ENCODE data around the gene ISCA1.

ISCA1 gene

DNA sequence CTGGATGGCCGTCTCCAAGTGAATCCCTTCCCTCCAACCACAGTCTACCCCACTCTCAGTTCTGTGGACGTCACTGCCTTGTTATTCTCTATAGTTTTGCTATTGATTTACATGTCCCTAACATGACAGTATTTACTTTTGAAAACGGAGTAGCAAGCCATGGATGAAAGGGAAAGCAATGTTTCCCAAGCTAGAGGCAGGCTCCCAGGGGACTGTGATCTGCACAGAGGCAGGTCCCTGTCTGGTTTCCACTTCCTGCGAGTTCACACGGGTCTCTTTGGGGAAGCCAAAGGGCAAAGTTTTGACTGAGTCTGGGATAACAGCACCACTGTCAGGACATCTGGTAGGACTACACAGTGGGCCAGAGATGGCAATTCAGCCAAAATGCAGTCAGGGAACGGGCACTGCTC lies 35.6 kb downstream of the ISCA1 start:
- H3K27ac Mint-ChIP-seq: no peak overlapping the region
- H3K4me3 Mint-ChIP-seq: no peak overlapping the region
- H3K36me3 Mint-ChIP-seq (ENCODE audit: insufficient read depth): no peaks in the 10 kb centered on the region
- no peak for ATAC-seq (replicated peaks)
- peaks cover 0 to 2% of the 10 kb centered on the region in 2 donors for H3K9me3 Mint-ChIP-seq
- DNase-seq: no peak
- no peaks in the 10 kb centered on the region for H3K4me1 Mint-ChIP-seq (ENCODE audit: low read depth in 2 of 2)
- peaks cover 21 to 36% of the 10 kb centered on the region in 2 donors for H3K27me3 Mint-ChIP-seq

GRCh38 chr9:86242071-86242470 lies 40.3 kb downstream of the ISCA1 start:
- no peak for ATAC-seq (replicated peaks)
- Mint-ChIP-seq H3K27ac (no peak overlapping the region), H3K36me3 (ENCODE audit: insufficient read depth) (no peaks in the 10 kb centered on the region), H3K9me3 (no peaks in the 10 kb centered on the region), H3K27me3 (peaks cover 5 to 9% of the 10 kb centered on the region in 2 donors), H3K4me1 (ENCODE audit: low read depth in 2 of 2) (no peaks in the 10 kb centered on the region), H3K4me3 (no peak overlapping the region)
- no peak for DNase-seq

DNA sequence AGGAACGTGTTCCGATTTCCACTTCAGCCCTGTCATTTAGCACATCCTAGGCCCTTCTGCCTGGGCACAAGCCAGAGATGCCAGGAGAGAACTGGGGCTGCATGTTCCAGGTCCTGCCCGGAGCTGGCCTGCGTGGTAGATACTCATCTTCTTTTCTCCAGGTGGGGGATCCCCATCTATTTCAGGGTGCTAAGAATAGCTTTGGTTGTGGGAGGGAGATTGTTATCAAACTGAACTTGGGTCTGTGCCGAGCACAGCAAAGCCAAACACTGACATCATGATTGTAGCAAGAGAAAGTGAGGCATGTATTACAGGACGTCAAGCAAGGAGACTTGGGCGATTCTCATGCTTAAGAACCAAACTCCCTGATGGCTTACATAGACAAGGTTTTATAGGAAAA lies 41.1 kb downstream of the ISCA1 start:
- Mint-ChIP-seq H3K36me3 (ENCODE audit: insufficient read depth) (no peaks in the 10 kb centered on the region), H3K9me3 (no peaks in the 10 kb centered on the region), H3K27ac (no peak overlapping the region), H3K27me3 (peaks cover 0 to 9% of the 10 kb centered on the region in 2 donors), H3K4me1 (ENCODE audit: low read depth in 2 of 2) (no peaks in the 10 kb centered on the region), H3K4me3 (no peak overlapping the region)
- no peak for DNase-seq
- no peak for ATAC-seq (replicated peaks)

DNA sequence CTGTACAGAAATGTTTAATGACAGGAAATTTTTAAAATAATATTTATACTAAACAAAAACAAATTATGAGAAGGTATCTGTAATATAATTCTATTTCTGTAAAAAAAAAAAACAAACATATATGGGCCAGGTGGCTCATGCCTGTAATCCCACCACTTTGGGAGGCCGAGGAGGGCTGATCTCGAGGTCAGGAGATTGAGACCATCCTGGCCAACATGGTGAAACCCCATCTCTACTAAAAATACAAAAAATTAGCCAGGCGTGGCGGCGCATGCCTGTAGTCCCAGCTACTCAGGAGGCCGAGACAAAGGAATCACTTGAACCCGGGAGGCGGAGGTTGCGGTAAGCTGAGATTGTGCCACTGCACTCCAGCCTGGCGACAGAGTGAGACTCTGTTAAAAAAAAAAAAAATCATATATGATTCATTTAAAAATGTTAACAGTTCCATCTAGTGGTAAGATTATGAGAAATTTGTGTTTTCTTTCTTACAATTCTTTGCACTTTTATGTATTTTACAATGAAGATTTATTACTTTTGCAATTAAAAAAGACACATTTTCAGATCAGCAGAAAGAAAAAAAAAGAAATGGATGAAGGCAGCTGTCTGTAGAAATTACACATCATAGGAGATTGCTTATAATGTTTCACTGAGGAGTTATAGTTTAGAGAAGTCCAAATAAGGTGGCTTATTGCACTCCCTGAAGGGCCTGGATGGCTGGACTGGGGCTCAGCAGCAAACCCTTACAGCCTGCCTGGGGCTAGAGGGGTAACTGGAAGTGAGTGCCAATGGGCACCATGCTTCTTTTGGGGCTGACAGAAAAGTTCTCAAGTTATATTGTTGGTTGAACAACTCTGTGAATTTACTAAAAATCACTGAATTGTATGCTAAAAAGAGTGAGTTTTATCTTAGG lies 43.2 kb downstream of the ISCA1 start:
- DNase-seq: no peak
- no peak overlapping the region for H3K27ac Mint-ChIP-seq
- H3K4me3 Mint-ChIP-seq: no peak overlapping the region

DNA sequence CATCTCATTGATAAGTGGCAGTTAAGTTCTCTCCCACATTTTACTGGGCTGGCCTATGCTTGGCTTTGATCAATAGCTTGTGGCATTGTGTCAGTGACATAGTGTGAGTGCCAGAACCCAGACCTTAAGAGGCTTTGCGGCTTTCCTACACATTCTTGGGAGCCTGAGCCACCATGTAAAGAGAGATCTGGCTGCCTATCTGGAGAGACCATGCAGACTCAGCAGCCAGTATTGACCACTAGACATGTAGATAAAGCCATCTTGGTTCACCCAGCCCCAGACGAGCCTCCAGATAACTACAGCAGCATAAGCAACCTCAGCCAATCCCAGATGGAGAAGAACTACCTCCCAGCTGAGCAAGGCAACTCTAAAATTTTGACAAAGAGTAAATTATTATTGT lies 51.5 kb downstream of the ISCA1 start:
- no peak for DNase-seq
- H3K4me1 Mint-ChIP-seq (ENCODE audit: low read depth in 2 of 2): no peaks in the 10 kb centered on the region
- H3K27ac Mint-ChIP-seq: no peak overlapping the region
- H3K27me3 Mint-ChIP-seq: peaks cover 9 to 21% of the 10 kb centered on the region in 2 donors
- H3K36me3 Mint-ChIP-seq (ENCODE audit: insufficient read depth): no peaks in the 10 kb centered on the region
- ATAC-seq (replicated peaks): no peak
- no peaks in the 10 kb centered on the region for H3K9me3 Mint-ChIP-seq
- no peak overlapping the region for H3K4me3 Mint-ChIP-seq

More for the DNA sequence above, 43.2 kb downstream of the ISCA1 start:
- Mint-ChIP-seq H3K4me1 (ENCODE audit: low read depth in 2 of 2) (no peaks in the 10 kb centered on the region), H3K36me3 (ENCODE audit: insufficient read depth) (no peaks in the 10 kb centered on the region), H3K27me3 (peaks cover 8 to 9% of the 10 kb centered on the region in 2 donors), H3K9me3 (no peaks in the 10 kb centered on the region)
- no peak for ATAC-seq (replicated peaks)

GRCh38 chr9:86222667-86223066 lies 59.7 kb downstream of the ISCA1 start:
- no peak for DNase-seq
- Mint-ChIP-seq H3K27ac (no peak overlapping the region), H3K36me3 (ENCODE audit: insufficient read depth) (no peaks in the 10 kb centered on the region), H3K27me3 (peaks cover 16 to 18% of the 10 kb centered on the region in 2 donors), H3K4me3 (no peak overlapping the region), H3K9me3 (no peaks in the 10 kb centered on the region), H3K4me1 (ENCODE audit: low read depth in 2 of 2) (no peaks in the 10 kb centered on the region)
- ATAC-seq (replicated peaks): no peak

- H3K27me3 Mint-ChIP-seq: peaks cover 9 to 18% of the 10 kb centered on the region in 2 donors
- H3K4me1 Mint-ChIP-seq (ENCODE audit: low read depth in 2 of 2): no peaks in the 10 kb centered on the region
- no peaks in the 10 kb centered on the region for H3K9me3 Mint-ChIP-seq
- no peak overlapping the region for H3K27ac Mint-ChIP-seq
- no peak overlapping the region for H3K4me3 Mint-ChIP-seq
- ATAC-seq (replicated peaks): no peak
- H3K36me3 Mint-ChIP-seq (ENCODE audit: insufficient read depth): no peaks in the 10 kb centered on the region
- DNase-seq: no peak
Observed at GRCh38 chr9:86219606-86220005, 62.7 kb downstream of the ISCA1 start.

GRCh38 chr9:86217076-86217755 lies 65.1 kb downstream of the ISCA1 start:
- H3K27me3 Mint-ChIP-seq: peaks cover 2 to 5% of the 10 kb centered on the region in 2 donors
- H3K27ac Mint-ChIP-seq: no peak overlapping the region
- no peak for DNase-seq
- H3K36me3 Mint-ChIP-seq (ENCODE audit: insufficient read depth): no peaks in the 10 kb centered on the region
- H3K9me3 Mint-ChIP-seq: no peaks in the 10 kb centered on the region
- H3K4me1 Mint-ChIP-seq (ENCODE audit: low read depth in 2 of 2): no peaks in the 10 kb centered on the region
- ATAC-seq (replicated peaks): no peak
- H3K4me3 Mint-ChIP-seq: no peak overlapping the region
